H1 (cell line): ENCODE measurements around the gene CDC45. TPM values are rescaled to one million over a fixed set of nuclear protein-coding genes. Genes with fewer than 3 reads are reported as not detected.
A peak's percentile ranks its signal among the peaks of the same experiment; 100 is the strongest.

Experiments
- CTCF ChIA-PET: fragments of 300-600 bp; sonication (Branson Sonifier 250); formaldehyde crosslinking; loops from one replicate; lab custom pipeline; 2021; ENCODE audit not compliant: partially characterized antibody; lab: Charles Lee
- POLR2A ChIA-PET: fragments of 300-600 bp; sonication (Branson Sonifier 250); formaldehyde crosslinking; loops from one replicate; lab custom pipeline; 2021; ENCODE audit warnings: inconsistent platforms; ENCODE audit not compliant: partially characterized antibody; lab: Charles Lee
- DNase-seq, 2 experiments: peaks; one replicate each; pipeline versions ENCODE4 v3.0.0 to v3.0.0-alpha.2; 2010 to 2022; ENCODE audit warnings: low spot score in 2 of 2, low read depth in 1 of 2, mixed read lengths in 1 of 2
- FAIRE-seq: peaks from 2 replicates; lab custom pipeline; 2011; peaks lifted over from hg19 to GRCh38; lab: Jason Lieb, UNC
- H2AFZ ChIP-seq: 2 replicates; pipeline ENCODE4 v1.8.1; 2012; ENCODE audit warnings: low read length, inconsistent platforms
- H2AK5ac ChIP-seq: 2 replicates; pipeline ENCODE4 v1.6.1; 2013; ENCODE audit warnings: low read depth, low read length
- H2BK120ac ChIP-seq: replicated peaks from 2 replicates; pipeline ENCODE3; 2013; ENCODE audit warnings: low read depth, low read length, inconsistent platforms
- H2BK12ac ChIP-seq: 2 replicates; pipeline ENCODE4 v1.6.1; 2013; ENCODE audit warnings: low read depth, low read length
- H2BK15ac ChIP-seq: 2 replicates; pipeline ENCODE4 v1.6.1; 2013; ENCODE audit warnings: low read length
- H2BK20ac ChIP-seq: 2 replicates; pipeline ENCODE4 v1.6.1; 2013; ENCODE audit warnings: low read length
- H2BK5ac ChIP-seq: 2 replicates; pipeline ENCODE4 v1.6.1; 2013; ENCODE audit warnings: low read depth, low read length
- H3K14ac ChIP-seq: 2 replicates; pipeline ENCODE4 v1.6.1; 2013; ENCODE audit warnings: inconsistent platforms; ENCODE audit not compliant: insufficient read length
- H3K18ac ChIP-seq: 2 replicates; pipeline ENCODE4 v1.6.1; 2013; ENCODE audit warnings: low read length; ENCODE audit errors: extremely low read depth
- H3K23ac ChIP-seq: 2 replicates; pipeline ENCODE4 v1.6.1; 2013; ENCODE audit warnings: inconsistent platforms; ENCODE audit not compliant: insufficient read length
- H3K23me2 ChIP-seq: 2 replicates; pipeline ENCODE4 v1.6.1; 2013; ENCODE audit warnings: low read depth, low read length
- H3K27ac ChIP-seq: 2 replicates; pipeline ENCODE4 v1.6.1; 2011; ENCODE audit warnings: low read depth, low read length, inconsistent platforms
- H3K27me3 ChIP-seq, 4 experiments: replicated peaks in 1 of 4; 1 replicate in 1 of 4; 2 replicates in 3 of 4; pipeline versions ENCODE4 v1.6.1 to v1.8.1; 2011 to 2013; ENCODE audit warnings: low read length in 3 of 4, mild to moderate bottlenecking in 3 of 4, inconsistent platforms in 2 of 4, mixed read lengths in 2 of 4, moderate library complexity in 1 of 4; ENCODE audit not compliant: control insufficient read depth in 3 of 4, insufficient read depth in 3 of 4; ENCODE audit errors: extremely low read depth in 1 of 4
- H3K36me3 ChIP-seq, 4 experiments: 2 replicates each; pipeline versions ENCODE4 v1.6.1 to v1.8.1; 2011 to 2013; ENCODE audit warnings: mild to moderate bottlenecking in 4 of 4, low read length in 3 of 4, moderate library complexity in 2 of 4, control low read depth in 1 of 4, inconsistent platforms in 1 of 4; ENCODE audit not compliant: insufficient read depth in 4 of 4, control insufficient read depth in 2 of 4
- H3K4ac ChIP-seq: replicated peaks from 2 replicates; pipeline ENCODE3; 2013; ENCODE audit warnings: low read length, low read depth, mixed read lengths, inconsistent platforms; ENCODE audit not compliant: insufficient read length
- H3K4me1 ChIP-seq, 4 experiments: replicated peaks in 1 of 4; 1 replicate in 1 of 4; 2 replicates in 3 of 4; pipeline versions ENCODE4 v1.6.1 to v1.8.1; 2011 to 2013; ENCODE audit warnings: low read length in 3 of 4, inconsistent platforms in 2 of 4, mixed read lengths in 1 of 4; ENCODE audit not compliant: insufficient read depth in 4 of 4, control insufficient read depth in 3 of 4
- H3K4me2 ChIP-seq, 2 experiments: 2 replicates each; pipeline versions ENCODE4 v1.6.1 to v1.8.1; 2011 to 2013; ENCODE audit warnings: low read depth in 2 of 2, low read length in 2 of 2, control low read depth in 1 of 2, inconsistent platforms in 1 of 2, mild to moderate bottlenecking in 1 of 2; ENCODE audit not compliant: insufficient read depth in 1 of 2
- H3K4me3 ChIP-seq, 4 experiments: fragments of 200-600, 300-600 bp in 1 of 4; sonication (generic), shearing (Covaris generic), sonication (Bioruptor Twin) in 1 of 4; 2 replicates each; pipeline versions ENCODE4 v1.5.1 to v1.8.1; 2011 to 2016; ENCODE audit warnings: low read length in 4 of 4, low read depth in 3 of 4, control low read depth in 2 of 4, inconsistent platforms in 2 of 4, mild to moderate bottlenecking in 2 of 4, mixed read lengths in 1 of 4, moderate library complexity in 1 of 4; ENCODE audit not compliant: insufficient read depth in 2 of 4; ENCODE audit errors: extremely low read depth in 1 of 4
- H3K56ac ChIP-seq: replicated peaks from 2 replicates; pipeline ENCODE3; 2013; ENCODE audit warnings: low read depth, mild to moderate bottlenecking, mixed read lengths, low read length, inconsistent platforms; ENCODE audit not compliant: insufficient read length
- H3K79me1 ChIP-seq: 2 replicates; pipeline ENCODE4 v1.6.1; 2013; ENCODE audit warnings: low read depth, low read length, control low read depth
- H3K79me2 ChIP-seq, 2 experiments: 2 replicates each; pipeline versions ENCODE4 v1.6.1 to v1.8.1; 2012 to 2013; ENCODE audit warnings: low read length in 2 of 2, mild to moderate bottlenecking in 2 of 2, inconsistent platforms in 1 of 2; ENCODE audit not compliant: insufficient read depth in 2 of 2, control insufficient read depth in 1 of 2
- H3K9ac ChIP-seq, 4 experiments: replicated peaks in 1 of 4; 1 replicate in 1 of 4; 2 replicates in 3 of 4; pipeline versions ENCODE4 v1.6.1 to v1.8.1; 2011 to 2013; ENCODE audit warnings: low read depth in 3 of 4, low read length in 3 of 4, control low read depth in 2 of 4, mild to moderate bottlenecking in 2 of 4, moderate library complexity in 2 of 4, inconsistent platforms in 1 of 4; ENCODE audit errors: extremely low read depth in 1 of 4
- H3K9me3 ChIP-seq, 2 experiments: 2 replicates each; pipeline versions ENCODE4 v1.6.1 to v1.8.1; 2012 to 2013; ENCODE audit warnings: mild to moderate bottlenecking in 2 of 2, moderate library complexity in 2 of 2, control low read depth in 1 of 2, inconsistent platforms in 1 of 2, low read depth in 1 of 2, low read length in 1 of 2, mixed read lengths in 1 of 2; ENCODE audit not compliant: insufficient read depth in 2 of 2
- H4K20me1 ChIP-seq, 2 experiments: replicated peaks in 1 of 2; 2 replicates each; pipeline versions ENCODE3 to v1.8.1; 2011 to 2013; ENCODE audit warnings: inconsistent platforms in 2 of 2, low read length in 2 of 2, mild to moderate bottlenecking in 1 of 2; ENCODE audit not compliant: insufficient read depth in 2 of 2, control insufficient read depth in 1 of 2
- H4K5ac ChIP-seq: 2 replicates; pipeline ENCODE4 v1.6.1; 2013; ENCODE audit warnings: low read length, low read depth, mixed read lengths, inconsistent platforms; ENCODE audit not compliant: insufficient read length
- H4K8ac ChIP-seq: 2 replicates; pipeline ENCODE4 v1.8.0; 2013; ENCODE audit warnings: mild to moderate bottlenecking, moderate library complexity, low read length, inconsistent platforms; ENCODE audit not compliant: insufficient read depth; ENCODE audit errors: extremely low read depth
- H4K91ac ChIP-seq: replicated peaks from 2 replicates; pipeline ENCODE3; 2013; ENCODE audit warnings: low read length, mixed read lengths, inconsistent platforms; ENCODE audit not compliant: insufficient read length
- BCL11A ChIP-seq, 2 experiments: IDR thresholded peaks; one replicate each; pipeline ENCODE4 v1.6.1; 2011; ENCODE audit warnings: low read depth in 2 of 2, low read length in 2 of 2, mild to moderate bottlenecking in 2 of 2
- BRCA1 ChIP-seq: IDR thresholded peaks from 2 replicates; pipeline ENCODE4 v1.6.1; 2012; ENCODE audit warnings: low read depth, low read length, improper control_type of control experiment
- CTBP2 ChIP-seq: IDR thresholded peaks from 2 replicates; pipeline ENCODE4 v1.7.0; 2011; ENCODE audit warnings: borderline replicate concordance, mild to moderate bottlenecking, moderate library complexity, mixed read lengths, low read length; ENCODE audit not compliant: insufficient read depth, insufficient read length
- EZH2 ChIP-seq: fragments of 200-600 bp; sonication (generic); IDR thresholded peaks from 2 replicates; pipeline ENCODE4 v1.7.1; 2012; ENCODE audit warnings: low read depth, mild to moderate bottlenecking, moderate library complexity, low read length, inconsistent platforms; ENCODE audit not compliant: severe bottlenecking
- FOSL1 ChIP-seq: IDR thresholded peaks from 2 replicates; pipeline ENCODE4 v1.6.1; 2011; ENCODE audit warnings: mild to moderate bottlenecking, low read depth, low read length, moderate library complexity; ENCODE audit not compliant: insufficient read depth
- GTF2F1 ChIP-seq: IDR thresholded peaks from 2 replicates; pipeline ENCODE4 v1.6.1; 2012; ENCODE audit warnings: low read depth, low read length, improper control_type of control experiment, borderline replicate concordance
- HDAC6 ChIP-seq: IDR thresholded peaks from one replicate; pipeline ENCODE4 v1.7.1; 2012; ENCODE audit warnings: low read depth, mild to moderate bottlenecking, inconsistent platforms, low read length, moderate library complexity
- KDM4A ChIP-seq: IDR thresholded peaks from one replicate; pipeline ENCODE4 v1.7.1; 2012; ENCODE audit warnings: low read depth, mild to moderate bottlenecking, moderate library complexity, low read length, inconsistent platforms; ENCODE audit not compliant: severe bottlenecking
- POU5F1 ChIP-seq: IDR thresholded peaks from 2 replicates; pipeline ENCODE4 v1.6.1; 2011; ENCODE audit warnings: low read depth, mild to moderate bottlenecking, low read length, moderate library complexity
- SP2 ChIP-seq: IDR thresholded peaks from 2 replicates; pipeline ENCODE4 v1.6.1; 2012; ENCODE audit warnings: mild to moderate bottlenecking, low read length, inconsistent platforms
- TAF7 ChIP-seq: optimal IDR thresholded peaks from 2 replicates; pipeline ENCODE3; 2011; ENCODE audit warnings: low read depth, mild to moderate bottlenecking, inconsistent platforms, low read length, moderate library complexity, borderline replicate concordance
- TCF12 ChIP-seq: IDR thresholded peaks from 2 replicates; pipeline ENCODE4 v1.6.1; 2011; ENCODE audit warnings: low read depth, mild to moderate bottlenecking, low read length
- WGBS, 2 experiments: shearing (Covaris generic) in 1 of 2; methylation state at CpG; one replicate each; pipeline versions ENCODE4 v1.1.6 to v1.1.7; 2013 to 2015; ENCODE audit warnings: low lambda C conversion rate in 2 of 2, mixed read lengths in 2 of 2, inconsistent platforms in 1 of 2, low coverage in 1 of 2, missing lambda C conversion rate in 1 of 2; ENCODE audit not compliant: insufficient replicate concordance in 2 of 2, insufficient coverage in 1 of 2, insufficient read length in 1 of 2; ENCODE audit errors: extremely low coverage in 1 of 2, missing lambda C conversion rate in 1 of 2; 5-methylcytosine and 5-hydroxymethylcytosine counted together
- polyA plus RNA-seq, 7 experiments: library from polyadenylated mRNA; depleted of rRNA in 3 of 7; stranded (reverse) in 5 of 7; unstranded in 2 of 7; fragments of >200 nt in 5 of 7; fragments of 200-250 nt in 2 of 7; gene quantifications; 1 replicate in 5 of 7; 2 replicates in 1 of 7; 4 replicates in 1 of 7; pipeline versions ENCODE4 v1.2.1 to v1.2.3, GENCODE V29; 2011 to 2013; ENCODE audit warnings: missing spikeins in 2 of 7, mixed read lengths in 2 of 7
- total RNA-seq: library from RNA; stranded (reverse); fragmentation: NEBNext Ultra II Directional; extraction: Animal tissue kit (Norgen Biotek cat#: 25700); gene quantifications from 2 replicates; pipeline ENCODE4 v1.2.1, GENCODE V29; 2021
- TF ChIP-seq, protein P1 (sequence below): IDR thresholded peaks from 2 replicates; pipeline ENCODE4 v1.6.1; 2012; ENCODE audit warnings: inconsistent platforms

CDC45 gene
- total and polyA plus RNA-seq, 2 of the 8 experiments (the other 6 are each of a cell fraction or from before 2014, with no cell fraction given), result 31.9 to 37.7 TPM

DNA sequence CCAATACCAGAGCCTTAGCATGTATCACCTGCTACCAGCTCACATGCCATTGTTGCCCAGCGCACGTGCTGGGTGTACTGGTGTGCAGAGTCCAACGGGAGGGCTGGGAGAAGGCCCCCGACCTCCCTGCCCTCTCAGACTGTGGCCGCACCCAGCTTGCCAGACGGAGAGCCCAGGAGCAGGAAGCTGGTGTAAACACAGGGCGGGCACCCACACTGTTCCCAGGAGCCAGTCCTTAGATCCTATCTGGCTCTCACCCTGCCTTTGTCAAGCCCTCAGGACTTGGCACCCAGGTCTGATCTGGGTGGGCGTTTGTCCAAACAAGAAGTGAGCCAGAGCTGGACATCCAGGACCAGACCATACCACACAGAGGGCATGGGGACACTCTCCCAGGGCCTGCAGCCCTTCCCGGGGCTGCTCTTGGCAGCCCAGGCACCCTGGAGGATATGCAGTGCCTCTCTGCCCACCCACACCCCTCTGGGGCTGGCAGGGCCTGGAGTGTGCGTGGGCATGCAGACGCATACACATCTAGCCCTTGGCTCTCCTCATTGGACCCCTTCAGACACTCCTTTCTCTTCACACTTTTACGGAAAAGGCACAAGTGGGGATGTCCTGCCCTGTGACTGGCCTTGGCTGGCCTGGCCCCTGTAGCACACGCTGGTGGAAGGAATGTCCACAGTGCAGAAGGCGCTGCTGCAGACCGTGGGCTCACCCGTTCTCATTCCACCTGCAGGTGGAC, 64.4 kb downstream of the CDC45 start:
- H3K27ac ChIP-seq, result no peak overlapping the region
- H2BK12ac ChIP-seq, result no peak overlapping the region
- no peak overlapping the region for H2AFZ ChIP-seq
- H2BK5ac ChIP-seq, result no peak overlapping the region; the same call in 1 of the 2 replicates
- H3K4me1 ChIP-seq, result peaks cover 0 to 5% (median 2%) of the 10 kb centered on the region in 4 experiments; a peak in 4 of 7 replicates
- no peak overlapping the region for H3K4ac ChIP-seq
- H3K36me3 ChIP-seq, result no peaks in the 10 kb centered on the region
- FAIRE-seq, result no peak
- H3K27me3 ChIP-seq, result no peaks in the 10 kb centered on the region; a peak in 1 of 7 replicates
- H3K14ac ChIP-seq, result no peak overlapping the region
- no peak overlapping the region for H3K9ac ChIP-seq
- DNase-seq, result no peak
- H2BK15ac ChIP-seq, result no peak overlapping the region
- H4K20me1 ChIP-seq, result no peaks in the 10 kb centered on the region
- H3K4me2 ChIP-seq, result no peak overlapping the region
- H3K18ac ChIP-seq, result no peak overlapping the region
- H2BK120ac ChIP-seq, result no peak overlapping the region
- H3K23me2 ChIP-seq, result no peaks in the 10 kb centered on the region
- no peak overlapping the region for H2AK5ac ChIP-seq
- ChIA-PET POLR2A (no interaction called here), CTCF (interaction anchor here (1.8 kb wide), 1 partner anchor 11 kb away, joined by 6 read pairs; no protein-coding TSS in a partner anchor)
- no peak overlapping the region for H3K56ac ChIP-seq
- no peaks in the 10 kb centered on the region for H3K79me2 ChIP-seq
- no peak overlapping the region for H4K91ac ChIP-seq
- H3K9me3 ChIP-seq, result no peaks in the 10 kb centered on the region
- H3K79me1 ChIP-seq, result no peaks in the 10 kb centered on the region
- WGBS, 2 experiments, result 77% methylated on average over 14 of the region's 16 CpGs; no CpG with 5 or more reads in 1 of the 2 experiments
- no peak overlapping the region for H4K5ac ChIP-seq
- no peak overlapping the region for H3K23ac ChIP-seq
- H2BK20ac ChIP-seq, result no peak overlapping the region
- peak overlapping the region; percentile 51 for H4K8ac ChIP-seq
- H3K4me3 ChIP-seq, result no peak overlapping the region
- no peak for TF ChIP-seq KDM4A
- TF ChIP-seq CTBP2, result no peak
- TF ChIP-seq HDAC6, result no peak
- TF ChIP-seq POU5F1, result no peak
- TF ChIP-seq BCL11A (IDR thresholded peaks at IDR 0.05; ENCODE audit: low read depth in 2 of 2, low read length in 2 of 2), result no peak
- no peak for TF ChIP-seq BRCA1
- TF ChIP-seq TCF12, result no peak
- TF ChIP-seq EZH2, result no peak
- TF ChIP-seq GTF2F1, result no peak
- TF ChIP-seq TAF7, result no peak
- no peak for TF ChIP-seq SP2
- TF ChIP-seq FOSL1, result no peak
- TF ChIP-seq, protein P1, sequence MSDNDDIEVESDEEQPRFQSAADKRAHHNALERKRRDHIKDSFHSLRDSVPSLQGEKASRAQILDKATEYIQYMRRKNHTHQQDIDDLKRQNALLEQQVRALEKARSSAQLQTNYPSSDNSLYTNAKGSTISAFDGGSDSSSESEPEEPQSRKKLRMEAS, result no peak
